ENCODE results near the gene SEMA6A. TPM values are rescaled to one million over a fixed set of nuclear protein-coding genes. Genes with fewer than 3 reads are reported as not detected.

Gene SEMA6A
- total and polyA plus RNA-seq, 4 donors, result 3.7 to 11.4 (median 5.6) TPM

DNA sequence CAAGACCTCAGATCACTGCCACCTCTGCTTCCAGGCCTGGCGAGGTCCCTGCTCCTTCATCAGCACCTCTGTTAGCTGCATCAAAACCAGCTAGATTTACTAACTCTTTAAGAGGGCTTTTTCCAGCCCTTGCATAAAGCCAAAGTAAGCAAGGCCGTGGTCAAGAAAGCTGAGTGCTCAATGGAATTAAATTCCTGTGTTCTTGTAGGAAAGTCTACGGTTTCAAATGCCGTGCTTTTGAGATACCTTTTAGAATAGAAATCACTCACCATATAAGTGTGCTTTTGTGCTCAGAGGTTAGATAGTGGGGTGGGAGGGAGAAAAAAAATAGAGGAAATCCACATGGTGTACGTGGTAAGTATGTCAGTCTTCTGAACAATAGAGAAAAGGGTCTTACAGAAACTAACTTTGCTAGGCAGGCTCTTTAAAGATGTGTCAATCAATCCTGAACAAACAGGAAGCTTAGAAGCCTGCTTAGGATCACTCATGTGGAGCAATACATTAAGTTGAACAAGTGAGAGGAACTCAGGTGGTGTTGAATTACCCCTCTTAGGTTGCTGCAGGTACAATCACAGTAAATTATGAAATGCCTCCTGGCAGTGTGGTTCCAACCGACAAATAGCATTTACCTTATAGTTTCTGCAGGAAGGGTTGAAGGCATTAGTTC, 79.7 kb downstream of the SEMA6A start:
- Histone ChIP-seq H3K4me1 (ENCODE audit: control insufficient read depth in 4 of 4, insufficient read depth in 4 of 4, low read length in 3 of 4) (no peaks in the 10 kb centered on the region), H3K9me3 (ENCODE audit: control insufficient read depth in 4 of 4, low read length in 3 of 4) (no peaks in the 10 kb centered on the region), H3K27me3 (ENCODE audit: control insufficient read depth in 4 of 4, insufficient read depth in 4 of 4, low read length in 3 of 4) (no peaks in the 10 kb centered on the region), H3K36me3 (ENCODE audit: control insufficient read depth in 4 of 4, insufficient read depth in 3 of 4, low read depth in 1 of 4, low read length in 3 of 4) (no peaks in the 10 kb centered on the region), H3K9ac (ENCODE audit: low read depth in 1 of 2, low read length in 2 of 2) (no peak overlapping the region), H3K4me3 (ENCODE audit: low read depth in 1 of 3, low read length in 3 of 3) (no peak overlapping the region), H3K27ac (ENCODE audit: low read depth in 1 of 2, low read length in 2 of 2) (no peak overlapping the region)
- no peak for DNase-seq (ENCODE audit: low spot score)
- TF ChIP-seq GABPA (IDR thresholded peaks at IDR 0.05 in 1 of 2, conservative IDR thresholded peaks at IDR 0.05 in 1 of 2) (no peak), EGR1 (IDR thresholded peaks at IDR 0.05; ENCODE audit: low read depth in 2 of 2) (no peak), RAD21 (IDR thresholded peaks at IDR 0.05) (no peak)
- TF ChIP-seq, protein P1, sequence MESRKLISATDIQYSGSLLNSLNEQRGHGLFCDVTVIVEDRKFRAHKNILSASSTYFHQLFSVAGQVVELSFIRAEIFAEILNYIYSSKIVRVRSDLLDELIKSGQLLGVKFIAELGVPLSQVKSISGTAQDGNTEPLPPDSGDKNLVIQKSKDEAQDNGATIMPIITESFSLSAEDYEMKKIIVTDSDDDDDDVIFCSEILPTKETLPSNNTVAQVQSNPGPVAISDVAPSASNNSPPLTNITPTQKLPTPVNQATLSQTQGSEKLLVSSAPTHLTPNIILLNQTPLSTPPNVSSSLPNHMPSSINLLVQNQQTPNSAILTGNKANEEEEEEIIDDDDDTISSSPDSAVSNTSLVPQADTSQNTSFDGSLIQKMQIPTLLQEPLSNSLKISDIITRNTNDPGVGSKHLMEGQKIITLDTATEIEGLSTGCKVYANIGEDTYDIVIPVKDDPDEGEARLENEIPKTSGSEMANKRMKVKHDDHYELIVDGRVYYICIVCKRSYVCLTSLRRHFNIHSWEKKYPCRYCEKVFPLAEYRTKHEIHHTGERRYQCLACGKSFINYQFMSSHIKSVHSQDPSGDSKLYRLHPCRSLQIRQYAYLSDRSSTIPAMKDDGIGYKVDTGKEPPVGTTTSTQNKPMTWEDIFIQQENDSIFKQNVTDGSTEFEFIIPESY (IDR thresholded peaks at IDR 0.05), result no peak
- WGBS, result 78% methylated on average over 6 of the region's 6 CpGs

DNA sequence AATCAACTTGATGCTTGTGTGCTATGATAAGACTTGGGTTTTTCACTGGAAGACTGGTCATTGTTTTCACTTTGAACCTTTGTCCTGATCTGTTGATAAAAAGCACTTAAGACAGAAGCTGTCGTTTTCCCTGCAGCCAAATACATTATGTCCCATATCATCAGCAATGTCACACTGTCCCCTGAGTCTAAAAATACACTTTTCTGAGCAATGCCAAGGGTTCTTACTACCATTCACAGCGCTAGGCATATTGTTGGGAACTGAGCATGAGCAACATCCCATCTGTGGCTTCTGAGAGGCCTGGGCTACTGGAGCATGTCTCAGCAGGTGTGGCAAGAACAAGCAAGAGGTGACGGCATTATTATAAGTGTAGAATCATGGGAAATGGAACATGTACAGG, 81.8 kb downstream of the SEMA6A start:
- Histone ChIP-seq H3K27ac (ENCODE audit: low read depth in 1 of 2, low read length in 2 of 2) (no peak overlapping the region), H3K36me3 (ENCODE audit: control insufficient read depth in 4 of 4, insufficient read depth in 3 of 4, low read depth in 1 of 4, low read length in 3 of 4) (no peaks in the 10 kb centered on the region), H3K27me3 (ENCODE audit: control insufficient read depth in 4 of 4, insufficient read depth in 4 of 4, low read length in 3 of 4) (no peaks in the 10 kb centered on the region), H3K9ac (ENCODE audit: low read depth in 1 of 2, low read length in 2 of 2) (no peak overlapping the region), H3K4me1 (ENCODE audit: control insufficient read depth in 4 of 4, insufficient read depth in 4 of 4, low read length in 3 of 4) (no peaks in the 10 kb centered on the region), H3K9me3 (ENCODE audit: control insufficient read depth in 4 of 4, low read length in 3 of 4) (no peaks in the 10 kb centered on the region), H3K4me3 (ENCODE audit: low read depth in 1 of 3, low read length in 3 of 3) (no peak overlapping the region)
- TF ChIP-seq, protein P2, sequence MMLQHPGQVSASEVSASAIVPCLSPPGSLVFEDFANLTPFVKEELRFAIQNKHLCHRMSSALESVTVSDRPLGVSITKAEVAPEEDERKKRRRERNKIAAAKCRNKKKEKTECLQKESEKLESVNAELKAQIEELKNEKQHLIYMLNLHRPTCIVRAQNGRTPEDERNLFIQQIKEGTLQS (IDR thresholded peaks at IDR 0.05), result no peak
- TF ChIP-seq SP1 (IDR thresholded peaks at IDR 0.05) (no peak), JUND (IDR thresholded peaks at IDR 0.05) (no peak), FOXA1 (IDR thresholded peaks at IDR 0.05) (no peak), RAD21 (IDR thresholded peaks at IDR 0.05) (no peak), TAF1 (conservative IDR thresholded peaks at IDR 0.05) (no peak), FOXA2 (IDR thresholded peaks at IDR 0.05) (no peak), NR2F2 (IDR thresholded peaks at IDR 0.05) (no peak), YY1 (IDR thresholded peaks at IDR 0.05) (no peak)
- TF ChIP-seq, protein P3, sequence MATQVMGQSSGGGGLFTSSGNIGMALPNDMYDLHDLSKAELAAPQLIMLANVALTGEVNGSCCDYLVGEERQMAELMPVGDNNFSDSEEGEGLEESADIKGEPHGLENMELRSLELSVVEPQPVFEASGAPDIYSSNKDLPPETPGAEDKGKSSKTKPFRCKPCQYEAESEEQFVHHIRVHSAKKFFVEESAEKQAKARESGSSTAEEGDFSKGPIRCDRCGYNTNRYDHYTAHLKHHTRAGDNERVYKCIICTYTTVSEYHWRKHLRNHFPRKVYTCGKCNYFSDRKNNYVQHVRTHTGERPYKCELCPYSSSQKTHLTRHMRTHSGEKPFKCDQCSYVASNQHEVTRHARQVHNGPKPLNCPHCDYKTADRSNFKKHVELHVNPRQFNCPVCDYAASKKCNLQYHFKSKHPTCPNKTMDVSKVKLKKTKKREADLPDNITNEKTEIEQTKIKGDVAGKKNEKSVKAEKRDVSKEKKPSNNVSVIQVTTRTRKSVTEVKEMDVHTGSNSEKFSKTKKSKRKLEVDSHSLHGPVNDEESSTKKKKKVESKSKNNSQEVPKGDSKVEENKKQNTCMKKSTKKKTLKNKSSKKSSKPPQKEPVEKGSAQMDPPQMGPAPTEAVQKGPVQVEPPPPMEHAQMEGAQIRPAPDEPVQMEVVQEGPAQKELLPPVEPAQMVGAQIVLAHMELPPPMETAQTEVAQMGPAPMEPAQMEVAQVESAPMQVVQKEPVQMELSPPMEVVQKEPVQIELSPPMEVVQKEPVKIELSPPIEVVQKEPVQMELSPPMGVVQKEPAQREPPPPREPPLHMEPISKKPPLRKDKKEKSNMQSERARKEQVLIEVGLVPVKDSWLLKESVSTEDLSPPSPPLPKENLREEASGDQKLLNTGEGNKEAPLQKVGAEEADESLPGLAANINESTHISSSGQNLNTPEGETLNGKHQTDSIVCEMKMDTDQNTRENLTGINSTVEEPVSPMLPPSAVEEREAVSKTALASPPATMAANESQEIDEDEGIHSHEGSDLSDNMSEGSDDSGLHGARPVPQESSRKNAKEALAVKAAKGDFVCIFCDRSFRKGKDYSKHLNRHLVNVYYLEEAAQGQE (IDR thresholded peaks at IDR 0.05), result no peak
- no peak for DNase-seq (ENCODE audit: low spot score)
- WGBS, result 85% methylated on average over 3 of the region's 3 CpGs

Measured in liver (tissue), 9 donors.